Left ventricle myocardium inferior (tissue), 1 donor: ENCODE data around the gene TMEM234. TPM values are rescaled to one million over a fixed set of nuclear protein-coding genes. Genes with fewer than 3 reads are reported as not detected.

Source experiments
- DNase-seq: peaks from one replicate; pipeline ENCODE4 v3.0.0-alpha.2; 2020
- H3K27ac ChIP-seq: fragments of 200-600 bp; replicated peaks from 2 replicates; pipeline ENCODE4 v1.8.0; 2021
- H3K27me3 ChIP-seq: fragments of 200-600 bp; 2 replicates; pipeline ENCODE4 v1.8.0; 2021; ENCODE audit warnings: low read depth
- H3K36me3 ChIP-seq: fragments of 200-600 bp; 2 replicates; pipeline ENCODE4 v1.8.0; 2021
- H3K4me1 ChIP-seq: fragments of 200-600 bp; 2 replicates; pipeline ENCODE4 v1.8.0; 2021
- H3K4me3 ChIP-seq: fragments of 200-600 bp; 2 replicates; pipeline ENCODE4 v1.8.0; 2021; ENCODE audit warnings: mild to moderate bottlenecking, moderate library complexity
- H3K9me3 ChIP-seq: fragments of 200-600 bp; replicated peaks from 2 replicates; pipeline ENCODE4 v1.8.0; 2021
- CTCF ChIP-seq: fragments of 200-600 bp; IDR thresholded peaks from 2 replicates; pipeline ENCODE4 v1.8.0; 2021; ENCODE audit warnings: antibody characterized with exemption, mild to moderate bottlenecking, borderline replicate concordance
- intact Hi-C: fragments of 100-400 bp; cut with micrococcal nuclease; formaldehyde crosslinking; loops from one replicate; pipeline ENCODE4 v1.11.0; 2022
- total RNA-seq: library from RNA; stranded (reverse); fragmentation: NEBNext Ultra II Directional; extraction: Animal tissue kit (Norgen Biotek cat#: 25700); gene quantifications from one replicate; pipeline ENCODE4 v1.2.1, GENCODE V29; 2021
- donor health status: DM: no; HTN: yes; CAD: no; lungs with severe emphysema.

TMEM234 gene
- total RNA-seq, 1 donor from 2014 or later: 10.9 TPM

- Histone ChIP-seq H3K9me3 (no peaks in the 10 kb centered on the region), H3K36me3 (peaks cover 52% of the 10 kb centered on the region), H3K27me3 (no peaks in the 10 kb centered on the region), H3K27ac (peak overlapping the region; percentile 21), H3K4me3 (peak overlapping the region; percentile 73), H3K4me1 (peaks cover 73% of the 10 kb centered on the region)
- intact Hi-C loops: no loop called here
- DNase-seq: no peak
- no peak for TF ChIP-seq CTCF
Measured at GRCh38 chr1:32181563-32181962, 40.6 kb downstream of the TMEM234 start.

- Histone ChIP-seq H3K9me3 (no peaks in the 10 kb centered on the region), H3K4me1 (peaks cover 68% of the 10 kb centered on the region), H3K27ac (peak overlapping the region; percentile 96), H3K27me3 (no peaks in the 10 kb centered on the region), H3K4me3 (peak overlapping the region; percentile 73), H3K36me3 (peaks cover 47% of the 10 kb centered on the region)
- no peak for TF ChIP-seq CTCF
- DNase-seq: no peak
- intact Hi-C loops: no loop called here
Measured at GRCh38 chr1:32181065-32181464, 41.1 kb downstream of the TMEM234 start.

- intact Hi-C loops: no loop called here
- Histone ChIP-seq H3K36me3 (peaks cover 41% of the 10 kb centered on the region), H3K27me3 (no peaks in the 10 kb centered on the region), H3K4me1 (peaks cover 65% of the 10 kb centered on the region), H3K4me3 (peak overlapping the region; percentile 73), H3K27ac (peak overlapping the region; percentile 96), H3K9me3 (no peaks in the 10 kb centered on the region)
- TF ChIP-seq CTCF: no peak
- peak; percentile 53 for DNase-seq
Measured at GRCh38 chr1:32180186-32181060, 41.7 kb downstream of the TMEM234 start.

GRCh38 chr1:32179443-32180185 is 42.5 kb downstream of the TMEM234 start, which contains the start of gene TXLNA:
Gene TXLNA (plus strand): TSS chr1:32179675. CDS start chr1:32180346, 671 bp downstream.
- no peak for TF ChIP-seq CTCF
- Histone ChIP-seq H3K4me1 (peaks cover 59% of the 10 kb centered on the region), H3K4me3 (peak within 1 kb of the TSS; percentile 73), H3K9me3 (no peaks in the 10 kb centered on the region), H3K36me3 (peaks cover 32% of the 10 kb centered on the region), H3K27me3 (no peaks in the 10 kb centered on the region), H3K27ac (peak within 1 kb of the TSS; percentile 96)
- DNase-seq: peak; percentile 97
- intact Hi-C loops: no loop called here

GRCh38 chr1:32179193-32179442 is 43.0 kb downstream of the TMEM234 start:
- intact Hi-C loops: no loop called here
- no peak for DNase-seq

More at GRCh38 chr1:32179193-32179442, 43.0 kb downstream of the TMEM234 start:
- TF ChIP-seq CTCF: no peak
- Histone ChIP-seq H3K27me3 (no peaks in the 10 kb centered on the region), H3K36me3 (peaks cover 32% of the 10 kb centered on the region), H3K9me3 (no peaks in the 10 kb centered on the region), H3K4me1 (peaks cover 54% of the 10 kb centered on the region), H3K27ac (peak overlapping the region; percentile 96), H3K4me3 (peak overlapping the region; percentile 73)
